BJ (cell line): ENCODE measurements around the gene PDCD10. TPM values are rescaled to one million over a fixed set of nuclear protein-coding genes. Genes with fewer than 3 reads are reported as not detected.

Source experiments
- CTCF ChIA-PET: fragments of 350-600 bp; formaldehyde crosslinking; extraction: SDS; loops from one replicate; lab custom pipeline; 2021; ENCODE audit warnings: antibody characterized with exemption, inconsistent platforms; lab: Yijun Ruan, JAX
- POLR2A ChIA-PET: fragments of 300-600 bp; sonication (Branson Sonifier 250); formaldehyde crosslinking; extraction: SDS; loops from one replicate; lab custom pipeline; 2021; ENCODE audit warnings: antibody characterized with exemption; lab: Charles Lee
- DNase-seq: peaks from one replicate; pipeline ENCODE4 v3.0.0-alpha.2; 2011; ENCODE audit warnings: low read depth
- H3K27me3 ChIP-seq: 2 replicates; pipeline ENCODE4 v1.6.0; 2011; ENCODE audit warnings: low read length; ENCODE audit not compliant: control insufficient read depth, insufficient read depth
- H3K36me3 ChIP-seq: 2 replicates; pipeline ENCODE4 v1.5.1; 2011; ENCODE audit warnings: low read length; ENCODE audit not compliant: control insufficient read depth, insufficient read depth
- H3K4me3 ChIP-seq: 2 replicates; pipeline ENCODE4 v1.5.1; 2011; ENCODE audit warnings: low read depth, mild to moderate bottlenecking, control low read depth, low read length
- polyA plus RNA-seq: library from polyadenylated mRNA; depleted of rRNA; stranded (reverse); fragments of >200 nt; gene quantifications from 2 replicates; pipeline ENCODE4 v1.2.3, GENCODE V29; 2011
- TF ChIP-seq, protein P1 (sequence below): IDR thresholded peaks from 2 replicates; pipeline ENCODE4 v1.5.1; 2011; ENCODE audit warnings: low read depth, mild to moderate bottlenecking, control low read depth, inconsistent platforms, low read length, moderate library complexity; ENCODE audit not compliant: insufficient read depth

Gene PDCD10
- polyA plus RNA-seq, 1 experiment: 24.4 TPM

DNA sequence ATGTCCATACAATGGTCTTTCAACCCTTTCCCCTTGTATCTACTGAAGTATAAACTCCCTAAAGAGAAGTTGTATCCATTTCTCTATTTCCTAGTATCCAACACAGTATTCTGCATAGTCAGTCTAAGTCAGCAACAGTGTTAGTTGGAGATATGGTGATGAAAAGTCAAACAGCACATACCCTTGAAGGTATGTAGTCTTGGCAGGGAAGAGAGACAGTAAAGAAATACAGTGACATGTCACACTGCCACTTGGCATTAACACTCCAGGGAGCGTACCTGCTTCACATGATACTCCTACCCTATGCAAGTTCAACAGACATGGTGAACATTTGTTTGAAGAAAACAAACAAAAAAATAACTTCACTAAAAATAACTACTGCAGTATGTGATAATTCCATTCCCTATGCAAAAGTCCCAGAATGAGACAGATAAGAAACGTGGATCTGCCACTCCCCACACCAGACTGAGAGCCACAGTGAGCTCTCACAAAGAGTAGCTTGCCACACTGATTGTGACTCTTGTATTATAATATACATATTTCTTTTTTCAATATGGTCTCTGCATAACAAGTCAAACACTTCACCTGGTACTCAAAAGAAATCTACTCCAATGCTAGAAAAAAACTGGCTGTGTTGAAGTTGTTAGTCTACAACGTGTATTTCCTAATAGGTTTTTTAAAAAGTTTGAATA lies 5.9 kb downstream of the PDCD10 start:
- DNase-seq: no peak
- CTCF ChIA-PET: interaction anchor here (1.0 kb wide), 1 partner anchor 11 kb away, joined by 3 read pairs; no protein-coding TSS in a partner anchor
- POLR2A ChIA-PET: no interaction called here

DNA sequence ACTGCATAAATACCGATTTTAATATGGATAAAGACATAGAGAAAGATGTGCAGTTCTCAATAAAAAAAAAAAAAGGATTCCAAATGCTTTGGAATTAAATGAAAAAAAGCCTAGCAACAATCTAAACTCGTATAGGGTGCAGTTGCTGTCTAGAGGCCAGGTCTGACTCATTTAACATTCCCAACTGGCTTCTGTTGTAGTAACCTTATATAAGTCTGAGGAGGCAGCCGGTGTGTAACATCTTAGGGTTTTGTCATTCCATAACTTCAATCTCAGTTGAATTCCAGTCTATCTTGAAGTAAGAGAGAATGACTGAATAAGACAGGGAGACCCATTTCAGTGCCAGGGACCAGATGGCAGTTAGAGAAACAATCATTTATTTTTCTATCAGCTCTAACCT lies 6.5 kb downstream of the PDCD10 start:
- ChIA-PET POLR2A (no interaction called here), CTCF (interaction anchor here (1.0 kb wide), 1 partner anchor 10 kb away, joined by 3 read pairs; no protein-coding TSS in a partner anchor)
- H3K27me3 ChIP-seq: no peaks in the 10 kb centered on the region
- H3K4me3 ChIP-seq: no peak overlapping the region
- TF ChIP-seq, protein P1, sequence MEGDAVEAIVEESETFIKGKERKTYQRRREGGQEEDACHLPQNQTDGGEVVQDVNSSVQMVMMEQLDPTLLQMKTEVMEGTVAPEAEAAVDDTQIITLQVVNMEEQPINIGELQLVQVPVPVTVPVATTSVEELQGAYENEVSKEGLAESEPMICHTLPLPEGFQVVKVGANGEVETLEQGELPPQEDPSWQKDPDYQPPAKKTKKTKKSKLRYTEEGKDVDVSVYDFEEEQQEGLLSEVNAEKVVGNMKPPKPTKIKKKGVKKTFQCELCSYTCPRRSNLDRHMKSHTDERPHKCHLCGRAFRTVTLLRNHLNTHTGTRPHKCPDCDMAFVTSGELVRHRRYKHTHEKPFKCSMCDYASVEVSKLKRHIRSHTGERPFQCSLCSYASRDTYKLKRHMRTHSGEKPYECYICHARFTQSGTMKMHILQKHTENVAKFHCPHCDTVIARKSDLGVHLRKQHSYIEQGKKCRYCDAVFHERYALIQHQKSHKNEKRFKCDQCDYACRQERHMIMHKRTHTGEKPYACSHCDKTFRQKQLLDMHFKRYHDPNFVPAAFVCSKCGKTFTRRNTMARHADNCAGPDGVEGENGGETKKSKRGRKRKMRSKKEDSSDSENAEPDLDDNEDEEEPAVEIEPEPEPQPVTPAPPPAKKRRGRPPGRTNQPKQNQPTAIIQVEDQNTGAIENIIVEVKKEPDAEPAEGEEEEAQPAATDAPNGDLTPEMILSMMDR: no peak
- no peaks in the 10 kb centered on the region for H3K36me3 ChIP-seq
- DNase-seq: peak; percentile 4

More for the DNA sequence above, 5.9 kb downstream of the PDCD10 start:
- TF ChIP-seq, protein P1: no peak
- no peaks in the 10 kb centered on the region for H3K27me3 ChIP-seq
- H3K4me3 ChIP-seq: no peak overlapping the region
- H3K36me3 ChIP-seq: no peaks in the 10 kb centered on the region

DNA sequence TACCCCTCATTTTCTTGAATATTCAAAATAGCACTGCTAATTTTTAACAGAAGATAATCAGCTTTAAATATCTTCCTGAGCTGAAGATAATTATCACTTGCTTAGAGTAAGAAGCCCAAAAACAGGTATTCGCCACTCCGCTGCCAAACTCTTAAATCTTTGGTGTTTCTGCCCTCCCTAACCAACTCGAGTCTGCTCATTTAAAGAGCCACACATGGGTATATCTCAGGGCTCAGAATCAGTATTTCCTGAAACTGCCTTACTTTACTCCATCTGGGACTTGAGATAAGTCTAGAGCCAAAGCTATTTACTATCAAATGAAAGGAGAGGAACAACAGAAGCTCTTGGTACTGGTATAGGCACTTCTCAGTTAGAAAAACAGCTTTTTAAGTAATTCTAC lies 10.8 kb downstream of the PDCD10 start:
- Histone ChIP-seq H3K36me3 (peaks cover 3% of the 10 kb centered on the region; the same call in 1 of the 2 replicates), H3K4me3 (no peak overlapping the region), H3K27me3 (no peaks in the 10 kb centered on the region)
- no peak for DNase-seq
- CTCF ChIA-PET: no interaction called here
- TF ChIP-seq, protein P1: no peak
- POLR2A ChIA-PET: no interaction called here

DNA sequence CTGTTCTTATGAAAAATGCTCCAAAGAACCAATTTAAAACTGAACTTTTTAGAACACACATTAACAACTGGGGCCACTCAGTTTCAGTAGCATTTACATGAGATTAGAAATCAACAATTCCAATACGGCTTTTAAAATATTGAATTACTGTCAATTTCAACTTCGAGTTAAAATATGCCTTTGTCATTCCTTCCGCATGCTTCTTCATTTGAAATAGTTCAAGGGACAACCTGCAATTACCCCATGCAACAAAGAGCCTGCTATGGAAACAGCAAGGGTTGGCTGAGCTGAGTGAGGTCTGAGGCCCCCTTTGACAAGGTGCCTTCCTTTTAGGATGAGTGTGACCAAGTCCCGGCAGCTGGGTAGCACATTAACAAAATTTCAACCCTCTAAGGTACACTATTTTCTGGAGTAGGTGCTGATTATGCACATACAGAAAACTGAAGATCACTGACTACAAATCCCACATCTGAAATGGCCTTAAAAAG lies 11.6 kb downstream of the PDCD10 start:
- no peak for DNase-seq
- ChIA-PET CTCF (no interaction called here), POLR2A (no interaction called here)
- Histone ChIP-seq H3K4me3 (no peak overlapping the region), H3K36me3 (peaks cover 6% of the 10 kb centered on the region), H3K27me3 (no peaks in the 10 kb centered on the region)
- TF ChIP-seq, protein P1: no peak

DNA sequence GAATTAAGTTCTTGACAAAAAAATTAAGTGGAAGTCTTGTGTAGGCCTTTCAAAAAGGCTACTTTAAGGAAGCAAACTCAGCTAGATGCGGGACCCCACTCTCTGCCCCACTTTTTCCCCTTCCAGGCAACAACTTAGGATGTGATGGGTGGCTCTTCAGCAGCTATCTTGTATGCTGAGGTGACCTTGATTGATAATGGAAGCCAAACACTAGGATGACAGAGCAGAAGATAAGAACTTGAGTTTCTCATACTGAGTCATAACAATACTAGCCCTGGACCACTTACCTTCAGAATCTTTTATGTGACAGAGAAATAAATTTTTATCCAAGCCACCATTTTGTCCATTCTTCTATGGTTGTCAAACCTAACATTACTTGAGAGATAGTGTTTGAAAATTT lies 16.1 kb downstream of the PDCD10 start:
- CTCF ChIA-PET: interaction anchor here (1.0 kb wide), 1 partner anchor 10 kb away, joined by 3 read pairs; no protein-coding TSS in a partner anchor
- DNase-seq: no peak
- peaks cover 6% of the 10 kb centered on the region for H3K36me3 ChIP-seq
- no peaks in the 10 kb centered on the region for H3K27me3 ChIP-seq
- no peak overlapping the region for H3K4me3 ChIP-seq
- POLR2A ChIA-PET: no interaction called here
- TF ChIP-seq, protein P1: no peak
